H1 (cell line): Measurements from ENCODE around the gene DNTTIP2. TPM values are rescaled to one million over a fixed set of nuclear protein-coding genes. Genes with fewer than 3 reads are reported as not detected.

Experiments used
- CBX8 ChIP-seq: fragments of 300-800, 300-1000 bp; sonication (generic); IDR thresholded peaks from 2 replicates; pipeline ENCODE4 v1.7.1; 2016; ENCODE audit warnings: low read depth, low read length, borderline replicate concordance
- HDAC2 ChIP-seq, 2 experiments: fragments of 300-600 bp in 1 of 2; sonication (generic) in 1 of 2; IDR thresholded peaks; 2 replicates each; pipeline ENCODE4 v1.6.1; 2011 to 2012; ENCODE audit warnings: low read depth in 2 of 2, low read length in 2 of 2, mild to moderate bottlenecking in 2 of 2, moderate library complexity in 2 of 2, borderline replicate concordance in 1 of 2, inconsistent platforms in 1 of 2
- JUND ChIP-seq: IDR thresholded peaks from 2 replicates; pipeline ENCODE4 v1.6.1; 2011; ENCODE audit warnings: mild to moderate bottlenecking, improper control_type of control experiment, low read length
- KDM4A ChIP-seq: IDR thresholded peaks from one replicate; pipeline ENCODE4 v1.7.1; 2012; ENCODE audit warnings: low read depth, mild to moderate bottlenecking, moderate library complexity, low read length, inconsistent platforms; ENCODE audit not compliant: severe bottlenecking
- TCF12 ChIP-seq: IDR thresholded peaks from 2 replicates; pipeline ENCODE4 v1.6.1; 2011; ENCODE audit warnings: low read depth, mild to moderate bottlenecking, low read length
- TEAD4 ChIP-seq: IDR thresholded peaks from 2 replicates; pipeline ENCODE4 v1.6.1; 2012; ENCODE audit warnings: low read depth, low read length, inconsistent platforms, mixed read lengths
- polyA plus RNA-seq, 7 experiments: library from polyadenylated mRNA; depleted of rRNA in 3 of 7; stranded (reverse) in 5 of 7; unstranded in 2 of 7; fragments of >200 nt in 5 of 7; fragments of 200-250 nt in 2 of 7; gene quantifications; 1 replicate in 5 of 7; 2 replicates in 1 of 7; 4 replicates in 1 of 7; pipeline versions ENCODE4 v1.2.1 to v1.2.3, GENCODE V29; 2011 to 2013; ENCODE audit warnings: missing spikeins in 2 of 7, mixed read lengths in 2 of 7
- total RNA-seq: library from RNA; stranded (reverse); fragmentation: NEBNext Ultra II Directional; extraction: Animal tissue kit (Norgen Biotek cat#: 25700); gene quantifications from 2 replicates; pipeline ENCODE4 v1.2.1, GENCODE V29; 2021

DNTTIP2 gene
- total and polyA plus RNA-seq, 2 of the 8 experiments (the other 6 are each of a cell fraction or from before 2014, with no cell fraction given) = 6.3 to 80.4 TPM

GRCh38 chr1:93919780-93920179 lies 40.8 kb upstream of the DNTTIP2 start (continued):
- TF ChIP-seq KDM4A = no peak
- no peak for TF ChIP-seq CBX8
- TF ChIP-seq TEAD4 = no peak
- TF ChIP-seq JUND = no peak
- TF ChIP-seq HDAC2 (IDR thresholded peaks at IDR 0.05; ENCODE audit: borderline replicate concordance in 1 of 2, low read depth in 2 of 2, low read length in 2 of 2) = no peak
- TF ChIP-seq TCF12 = no peak
